ENCODE data around the gene CBX3. TPM values are rescaled to one million over a fixed set of nuclear protein-coding genes. Genes with fewer than 3 reads are reported as not detected.
A peak's percentile ranks its signal among the peaks of the same experiment; 100 is the strongest.
"Not testable (repeated sequence)": the region's sequence is repeated elsewhere in the genome, so short reads cannot be mapped to it uniquely, and the experiment has no call there.

Gene CBX3
- total and polyA plus RNA-seq, 10 of the 15 experiments (the other 5 are each of a cell fraction or from before 2014, with no cell fraction given): 153 to 307 (median 225) TPM

GRCh38 chr7:26177269-26177668, 24.3 kb upstream of the CBX3 start:
- RAD21 ChIA-PET (ENCODE audit: unreplicated experiment); H3K4me1 ChIP-seq (ENCODE audit: control insufficient read depth, insufficient read depth, low read length); intact Hi-C loops (cut with micrococcal nuclease; ENCODE audit: unreplicated experiment); CTCF ChIA-PET; POLR2A ChIA-PET; H4K20me1 ChIP-seq (ENCODE audit: control insufficient read depth, insufficient read depth); H2AFZ ChIP-seq (ENCODE audit: control insufficient read depth, low read depth, low read length); FAIRE-seq; in situ Hi-C loops (cut with MboI); DNase-seq (ENCODE audit: low read depth, low spot score); H3K4me2 ChIP-seq (ENCODE audit: control insufficient read depth, insufficient read depth); H3K79me2 ChIP-seq (ENCODE audit: control insufficient read depth, insufficient read depth, low read length); H3K9ac ChIP-seq (ENCODE audit: control insufficient read depth, insufficient read depth, low read length); H3K9me3 ChIP-seq (replicated peaks; ENCODE audit: control insufficient read depth, insufficient read depth, low read length); BruUV-seq (replicated peaks); H3K27ac ChIP-seq (ENCODE audit: control insufficient read depth, insufficient read depth); ATAC-seq; H3K36me3 ChIP-seq (ENCODE audit: control insufficient read depth in 2 of 2, insufficient read depth in 2 of 2, low read length in 1 of 2); SMC1A ChIA-PET (ENCODE audit: uncharacterized antibody, unreplicated experiment); H3K27me3 ChIP-seq (replicated peaks in 1 of 2; ENCODE audit: control insufficient read depth in 2 of 2, insufficient read depth in 2 of 2, low read length in 1 of 2); H3K4me3 ChIP-seq: not testable (repeated sequence)
- 96% methylated on average over 18 of the region's 20 CpGs for WGBS (ENCODE audit: insufficient coverage, insufficient replicate concordance, low lambda C conversion rate, missing lambda C conversion rate)

- TF ChIP-seq POLR2A (IDR thresholded peaks at IDR 0.05; ENCODE audit: low read depth, low read length) (0 out of 2 replicates have a peak, but pooled peaks have one; percentile 21), FOXK2 (IDR thresholded peaks at IDR 0.05) (no peak)
- no peak for DNase-seq (ENCODE audit: low read depth, low spot score)
- WGBS (ENCODE audit: insufficient coverage, insufficient replicate concordance, low lambda C conversion rate, missing lambda C conversion rate): 85% methylated on average over 7 of the region's 7 CpGs
- no peaks in the 10 kb centered on the region for H3K4me1 ChIP-seq (ENCODE audit: control insufficient read depth, insufficient read depth, low read length)
- RAD21 ChIA-PET (ENCODE audit: unreplicated experiment): no interaction called here
- no peak overlapping the region for H2AFZ ChIP-seq (ENCODE audit: control insufficient read depth, low read depth, low read length)
- BruUV-seq (replicated peaks): no TSS peak
- H3K27ac ChIP-seq (ENCODE audit: control insufficient read depth, insufficient read depth): no peak overlapping the region
- peak; percentile 33 for ATAC-seq
- no peaks in the 10 kb centered on the region for H3K79me2 ChIP-seq (ENCODE audit: control insufficient read depth, insufficient read depth, low read length)
- no peak overlapping the region for H3K4me2 ChIP-seq (ENCODE audit: control insufficient read depth, insufficient read depth)
- in situ Hi-C loops (cut with MboI): no loop called here
- POLR2A ChIA-PET: interaction anchor here (0.6 kb wide), 1 partner anchor 68 kb away, joined by 4 read pairs; no protein-coding TSS in a partner anchor
- intact Hi-C loops (cut with micrococcal nuclease; ENCODE audit: unreplicated experiment): no loop called here
- peaks cover 0 to 6% of the 10 kb centered on the region in 2 experiments; a peak in 2 of 4 replicates for H3K36me3 ChIP-seq (ENCODE audit: control insufficient read depth in 2 of 2, insufficient read depth in 2 of 2, low read length in 1 of 2)
- H3K27me3 ChIP-seq (replicated peaks in 1 of 2; ENCODE audit: control insufficient read depth in 2 of 2, insufficient read depth in 2 of 2, low read length in 1 of 2): no peaks in the 10 kb centered on the region
- FAIRE-seq: no peak
- CTCF ChIA-PET: no interaction called here
- no peaks in the 10 kb centered on the region for H3K9me3 ChIP-seq (replicated peaks; ENCODE audit: control insufficient read depth, insufficient read depth, low read length)
- SMC1A ChIA-PET (ENCODE audit: uncharacterized antibody, unreplicated experiment): interaction anchor here (1.0 to 2.2 kb wide), 2 partner anchors 13 to 286 kb away, joined by 3 to 6 read pairs; no protein-coding TSS in a partner anchor
- no peaks in the 10 kb centered on the region for H4K20me1 ChIP-seq (ENCODE audit: control insufficient read depth, insufficient read depth)
- no peak overlapping the region for H3K9ac ChIP-seq (ENCODE audit: control insufficient read depth, insufficient read depth, low read length)
- no peak overlapping the region for H3K4me3 ChIP-seq
These were observed 23.1 kb upstream of the CBX3 start for GRCh38 chr7:26178272-26178960.

All from GM12878 (cell line).